Breast epithelium (tissue), 4 donors: Measurements from ENCODE around the gene BIRC7. TPM values are rescaled to one million over a fixed set of nuclear protein-coding genes. Genes with fewer than 3 reads are reported as not detected.

Experiments used
- DNase-seq, 2 donors: peaks; one replicate each; pipeline ENCODE4 v3.0.0-alpha.2; 2019; ENCODE audit warnings: low spot score in 2 of 2
- H3K27ac ChIP-seq, 2 donors: fragments of 200-600 bp; sonication (generic) in 1 of 2; one replicate each; pipeline ENCODE4 v1.5.1; 2016 to 2019; ENCODE audit warnings: mild to moderate bottlenecking in 1 of 2
- H3K27me3 ChIP-seq, 2 donors: fragments of 200-600 bp; sonication (generic) in 1 of 2; one replicate each; pipeline versions ENCODE4 v1.5.1 to v1.6.0; 2017 to 2019; ENCODE audit warnings: control low read depth in 1 of 2, mild to moderate bottlenecking in 1 of 2
- H3K36me3 ChIP-seq: fragments of 200-600 bp; one replicate; pipeline ENCODE4 v1.5.1; 2019
- H3K4me1 ChIP-seq, 2 donors: fragments of 200-600 bp; sonication (generic); one replicate each; pipeline ENCODE4 v1.5.1; 2016 to 2019; ENCODE audit warnings: control low read depth in 1 of 2
- H3K4me3 ChIP-seq, 3 donors: fragments of 200-600 bp; sonication (generic); 1 replicate in 2 of 3; 2 replicates in 1 of 3; pipeline ENCODE4 v1.5.1; 2016 to 2019; ENCODE audit warnings: mild to moderate bottlenecking in 3 of 3, moderate library complexity in 2 of 3
- H3K9me3 ChIP-seq, 2 donors: fragments of 200-600 bp; sonication (generic) in 1 of 2; one replicate each; pipeline ENCODE4 v1.5.1; 2016 to 2019; ENCODE audit warnings: control low read depth in 1 of 2
- POLR2A ChIP-seq: fragments of 450-650 bp; IDR thresholded peaks from one replicate; pipeline ENCODE4 v1.6.1; 2016; ENCODE audit warnings: antibody characterized with exemption, mild to moderate bottlenecking, moderate library complexity
- POLR2AphosphoS5 ChIP-seq, 3 donors: sonication (generic); formaldehyde crosslinking; IDR thresholded peaks; one replicate each; pipeline ENCODE4 v1.6.1; 2017; ENCODE audit warnings: antibody characterized with exemption in 3 of 3
- intact Hi-C: fragments of 100-400 bp; cut with DNase I; formaldehyde crosslinking; loops from one replicate; pipeline ENCODE4 v1.15.1; 2023; ENCODE audit warnings: low total_unique reads
- total RNA-seq, 3 donors: library from RNA; depleted of rRNA; stranded (reverse); fragments of >200 nt; gene quantifications; one replicate each; pipeline ENCODE4 v1.1.0, GENCODE V29; 2016
- TF ChIP-seq, protein P1 (sequence below), 3 donors: fragments of 450-650 bp; IDR thresholded peaks; one replicate each; pipeline ENCODE4 v1.5.1; 2016 to 2017; ENCODE audit warnings: antibody characterized with exemption in 3 of 3, mild to moderate bottlenecking in 3 of 3, moderate library complexity in 3 of 3

BIRC7 gene
- total RNA-seq, 3 donors from 2014 or later: 0.32 to 1.2 TPM; not detected in 1

DNA sequence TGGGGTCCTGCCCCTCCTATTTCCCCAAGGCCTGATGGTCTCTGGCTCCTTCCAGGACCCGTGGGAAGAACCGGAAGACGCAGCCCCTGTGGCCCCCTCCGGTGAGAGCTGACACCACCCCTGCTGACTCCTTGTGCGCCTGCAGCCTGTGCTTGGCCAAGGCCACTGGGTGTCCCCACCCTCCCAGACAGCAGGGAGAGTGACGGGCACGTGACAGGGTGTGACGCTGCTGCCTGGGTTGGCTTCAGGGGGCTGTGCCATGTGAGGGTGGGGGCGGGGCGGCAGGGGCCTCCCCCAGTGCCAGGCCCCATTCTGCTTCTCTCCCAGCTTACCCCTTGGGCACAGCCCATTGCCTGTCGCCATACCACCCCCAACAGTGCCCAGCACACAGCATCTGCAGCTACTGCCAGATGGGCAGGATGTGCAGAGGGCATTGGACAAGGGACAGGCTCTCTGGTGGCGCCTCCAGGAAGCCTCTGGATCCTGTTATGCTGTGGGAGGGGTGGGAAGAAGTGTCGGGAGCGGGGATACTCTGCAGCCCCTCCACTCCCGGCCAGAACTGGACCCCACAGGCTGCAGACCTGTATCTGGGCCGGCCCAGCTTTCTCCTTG lies 2.9 kb downstream of the BIRC7 start:
- intact Hi-C loops: no loop called here
- H3K36me3 ChIP-seq: no peaks in the 10 kb centered on the region
- no peaks in the 10 kb centered on the region for H3K9me3 ChIP-seq
- no peak overlapping the region for H3K27ac ChIP-seq
- DNase-seq: no peak
- H3K4me1 ChIP-seq: no peaks in the 10 kb centered on the region
- H3K4me3 ChIP-seq: no peak overlapping the region
- H3K27me3 ChIP-seq: peaks cover 0 to 55% of the 10 kb centered on the region in 2 donors
- TF ChIP-seq POLR2A (no peak), POLR2AphosphoS5 (IDR thresholded peaks at IDR 0.05) (no peak)
- TF ChIP-seq, protein P1, sequence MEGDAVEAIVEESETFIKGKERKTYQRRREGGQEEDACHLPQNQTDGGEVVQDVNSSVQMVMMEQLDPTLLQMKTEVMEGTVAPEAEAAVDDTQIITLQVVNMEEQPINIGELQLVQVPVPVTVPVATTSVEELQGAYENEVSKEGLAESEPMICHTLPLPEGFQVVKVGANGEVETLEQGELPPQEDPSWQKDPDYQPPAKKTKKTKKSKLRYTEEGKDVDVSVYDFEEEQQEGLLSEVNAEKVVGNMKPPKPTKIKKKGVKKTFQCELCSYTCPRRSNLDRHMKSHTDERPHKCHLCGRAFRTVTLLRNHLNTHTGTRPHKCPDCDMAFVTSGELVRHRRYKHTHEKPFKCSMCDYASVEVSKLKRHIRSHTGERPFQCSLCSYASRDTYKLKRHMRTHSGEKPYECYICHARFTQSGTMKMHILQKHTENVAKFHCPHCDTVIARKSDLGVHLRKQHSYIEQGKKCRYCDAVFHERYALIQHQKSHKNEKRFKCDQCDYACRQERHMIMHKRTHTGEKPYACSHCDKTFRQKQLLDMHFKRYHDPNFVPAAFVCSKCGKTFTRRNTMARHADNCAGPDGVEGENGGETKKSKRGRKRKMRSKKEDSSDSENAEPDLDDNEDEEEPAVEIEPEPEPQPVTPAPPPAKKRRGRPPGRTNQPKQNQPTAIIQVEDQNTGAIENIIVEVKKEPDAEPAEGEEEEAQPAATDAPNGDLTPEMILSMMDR (IDR thresholded peaks at IDR 0.05): no peak

DNA sequence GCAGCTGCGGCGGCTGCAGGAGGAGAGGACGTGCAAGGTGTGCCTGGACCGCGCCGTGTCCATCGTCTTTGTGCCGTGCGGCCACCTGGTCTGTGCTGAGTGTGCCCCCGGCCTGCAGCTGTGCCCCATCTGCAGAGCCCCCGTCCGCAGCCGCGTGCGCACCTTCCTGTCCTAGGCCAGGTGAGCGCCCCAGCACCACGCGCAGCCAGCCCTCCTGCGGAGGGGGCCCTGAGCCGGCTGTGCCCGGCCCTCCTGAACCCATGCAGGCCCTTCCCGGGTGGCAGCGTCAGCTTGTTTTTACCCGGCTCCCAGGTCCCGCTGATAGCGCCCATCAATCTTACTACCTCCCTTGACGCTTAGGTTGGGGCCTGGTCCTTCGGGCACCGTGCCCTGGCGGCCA lies 3.7 kb downstream of the BIRC7 start:
- Histone ChIP-seq H3K4me3 (no peak overlapping the region), H3K36me3 (no peaks in the 10 kb centered on the region), H3K4me1 (no peaks in the 10 kb centered on the region), H3K27ac (no peak overlapping the region), H3K9me3 (no peaks in the 10 kb centered on the region), H3K27me3 (peaks cover 0 to 52% of the 10 kb centered on the region in 2 donors)
- intact Hi-C loops: no loop called here
- no peak for DNase-seq
- TF ChIP-seq, protein P1 (IDR thresholded peaks at IDR 0.05): no peak
- TF ChIP-seq POLR2A: no peak
- TF ChIP-seq POLR2AphosphoS5 (IDR thresholded peaks at IDR 0.05): no peak

DNA sequence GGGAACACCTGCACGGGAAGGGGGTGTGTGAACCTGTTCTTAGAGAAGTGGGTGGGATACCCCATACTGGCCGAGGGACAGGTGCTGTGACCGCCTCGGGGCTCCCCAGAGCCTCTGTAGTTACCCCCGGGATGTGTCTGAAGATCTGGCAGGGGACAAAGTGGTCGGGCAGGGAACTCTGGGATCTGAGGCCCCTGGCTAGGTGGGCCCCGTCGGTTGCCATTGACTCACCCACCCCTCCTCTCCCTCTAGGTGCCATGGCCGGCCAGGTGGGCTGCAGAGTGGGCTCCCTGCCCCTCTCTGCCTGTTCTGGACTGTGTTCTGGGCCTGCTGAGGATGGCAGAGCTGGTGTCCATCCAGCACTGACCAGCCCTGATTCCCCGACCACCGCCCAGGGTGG lies 4.3 kb downstream of the BIRC7 start:
- no peak for DNase-seq
- no peaks in the 10 kb centered on the region for H3K4me1 ChIP-seq
- no peaks in the 10 kb centered on the region for H3K9me3 ChIP-seq
- no peak for TF ChIP-seq POLR2AphosphoS5 (IDR thresholded peaks at IDR 0.05)
- TF ChIP-seq, protein P1 (IDR thresholded peaks at IDR 0.05): no peak
- no peak for TF ChIP-seq POLR2A
- H3K27ac ChIP-seq: no peak overlapping the region
- intact Hi-C loops: no loop called here
- peaks cover 0 to 51% of the 10 kb centered on the region in 2 donors for H3K27me3 ChIP-seq
- H3K36me3 ChIP-seq: no peaks in the 10 kb centered on the region
- no peak overlapping the region for H3K4me3 ChIP-seq

DNA sequence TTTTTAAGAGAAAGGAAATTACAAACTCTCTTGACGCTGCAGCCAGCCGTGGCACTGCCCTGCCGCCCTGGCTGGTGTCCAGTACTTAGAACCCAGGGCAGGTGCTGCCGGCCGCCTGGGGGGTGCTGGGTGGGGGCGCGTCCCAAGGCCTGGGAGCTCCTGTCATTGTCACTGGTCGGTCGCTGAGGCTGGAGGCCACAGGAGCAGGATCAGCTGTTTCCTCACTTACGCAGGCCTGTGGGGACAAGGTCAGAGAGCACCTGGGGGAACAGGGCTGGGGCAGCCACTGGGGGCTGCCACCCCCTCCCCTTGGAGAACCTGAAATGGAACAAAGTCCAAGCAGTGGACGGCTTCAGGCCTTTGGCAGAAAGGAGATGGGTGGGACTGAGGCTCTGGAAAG lies 5.6 kb downstream of the BIRC7 start:
- no peak overlapping the region for H3K27ac ChIP-seq
- H3K36me3 ChIP-seq: no peaks in the 10 kb centered on the region
- H3K27me3 ChIP-seq: peaks cover 0 to 41% of the 10 kb centered on the region in 2 donors
- TF ChIP-seq, protein P1 (IDR thresholded peaks at IDR 0.05): no peak
- TF ChIP-seq POLR2AphosphoS5 (IDR thresholded peaks at IDR 0.05): no peak
- TF ChIP-seq POLR2A: no peak
- H3K4me3 ChIP-seq: no peak overlapping the region
- H3K4me1 ChIP-seq: no peaks in the 10 kb centered on the region
- intact Hi-C loops: no loop called here
- DNase-seq: no peak
- no peaks in the 10 kb centered on the region for H3K9me3 ChIP-seq

DNA sequence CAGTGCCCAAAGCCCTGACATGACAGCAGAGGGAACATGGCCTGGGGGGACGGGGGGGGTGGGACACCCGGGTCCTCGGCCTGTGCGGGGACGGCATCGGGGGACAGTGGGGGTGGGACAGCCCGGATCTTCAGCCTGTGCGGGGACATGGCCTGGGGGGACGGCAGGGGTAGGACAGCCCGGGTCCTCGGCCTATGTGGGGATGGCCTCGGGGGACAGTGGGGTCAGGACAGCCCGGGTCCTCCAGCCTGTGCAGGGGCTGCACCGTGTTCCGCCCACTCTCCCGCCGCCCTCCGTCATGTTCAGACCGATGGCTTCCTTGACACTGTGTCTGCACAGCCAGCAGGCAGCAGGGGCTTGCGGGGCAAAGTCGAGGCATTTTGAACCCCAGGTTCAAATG lies 7.0 kb downstream of the BIRC7 start:
- Histone ChIP-seq H3K9me3 (no peaks in the 10 kb centered on the region), H3K36me3 (no peaks in the 10 kb centered on the region), H3K27me3 (peaks cover 0 to 47% of the 10 kb centered on the region in 2 donors), H3K4me3 (no peak overlapping the region), H3K27ac (no peak overlapping the region), H3K4me1 (no peaks in the 10 kb centered on the region)
- intact Hi-C loops: no loop called here
- DNase-seq: no peak
- TF ChIP-seq POLR2AphosphoS5 (IDR thresholded peaks at IDR 0.05): no peak
- TF ChIP-seq, protein P1 (IDR thresholded peaks at IDR 0.05): no peak
